Measurements from ENCODE around the gene FXYD6.

DNA sequence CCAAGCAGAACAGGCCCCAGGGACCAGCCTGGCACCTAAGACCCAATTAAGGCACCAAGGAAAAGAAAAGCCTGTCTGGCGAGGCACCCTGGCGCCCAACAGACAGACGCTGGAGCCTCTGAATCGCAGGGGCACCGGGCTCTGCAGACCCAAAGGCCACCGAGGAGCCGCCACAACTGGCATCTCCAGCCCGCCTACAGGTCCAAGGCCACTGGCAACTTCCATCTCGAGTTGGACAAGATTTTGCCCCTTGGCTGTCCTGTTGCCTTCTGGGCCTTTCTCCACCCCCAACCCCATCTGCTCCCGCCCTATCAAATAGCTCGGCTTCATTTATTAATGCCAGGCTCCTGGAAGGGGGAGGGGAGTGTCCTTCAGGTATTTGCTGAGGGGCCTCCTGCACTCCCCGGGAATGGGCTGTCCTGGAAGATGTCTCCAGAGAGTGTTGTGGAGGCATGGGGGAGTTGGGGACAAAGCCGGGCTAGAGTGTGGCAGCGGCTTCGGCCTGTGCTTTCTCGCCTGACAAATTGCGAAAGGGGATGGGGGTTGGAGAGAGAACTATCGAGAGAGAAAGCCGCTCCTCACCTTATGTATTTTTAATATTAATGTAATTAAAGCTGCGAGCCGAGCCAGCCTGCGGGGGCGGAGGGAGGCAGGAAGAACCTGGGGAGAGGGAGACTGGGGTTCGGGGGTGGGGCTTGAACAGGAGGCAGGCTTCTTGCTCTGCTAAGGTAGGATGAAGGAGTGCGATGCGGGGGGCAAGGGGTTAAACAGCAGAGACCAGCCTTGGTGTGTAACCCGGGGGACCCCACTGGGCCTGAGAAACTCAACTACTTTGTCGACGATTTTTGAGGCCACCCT lies 81.5 kb downstream of the FXYD6 start:
- no peak for TF ChIP-seq POLR2A (IDR thresholded peaks at IDR 0.05)
- TF ChIP-seq, protein P1, sequence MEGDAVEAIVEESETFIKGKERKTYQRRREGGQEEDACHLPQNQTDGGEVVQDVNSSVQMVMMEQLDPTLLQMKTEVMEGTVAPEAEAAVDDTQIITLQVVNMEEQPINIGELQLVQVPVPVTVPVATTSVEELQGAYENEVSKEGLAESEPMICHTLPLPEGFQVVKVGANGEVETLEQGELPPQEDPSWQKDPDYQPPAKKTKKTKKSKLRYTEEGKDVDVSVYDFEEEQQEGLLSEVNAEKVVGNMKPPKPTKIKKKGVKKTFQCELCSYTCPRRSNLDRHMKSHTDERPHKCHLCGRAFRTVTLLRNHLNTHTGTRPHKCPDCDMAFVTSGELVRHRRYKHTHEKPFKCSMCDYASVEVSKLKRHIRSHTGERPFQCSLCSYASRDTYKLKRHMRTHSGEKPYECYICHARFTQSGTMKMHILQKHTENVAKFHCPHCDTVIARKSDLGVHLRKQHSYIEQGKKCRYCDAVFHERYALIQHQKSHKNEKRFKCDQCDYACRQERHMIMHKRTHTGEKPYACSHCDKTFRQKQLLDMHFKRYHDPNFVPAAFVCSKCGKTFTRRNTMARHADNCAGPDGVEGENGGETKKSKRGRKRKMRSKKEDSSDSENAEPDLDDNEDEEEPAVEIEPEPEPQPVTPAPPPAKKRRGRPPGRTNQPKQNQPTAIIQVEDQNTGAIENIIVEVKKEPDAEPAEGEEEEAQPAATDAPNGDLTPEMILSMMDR (IDR thresholded peaks at IDR 0.05): no peak
- TF ChIP-seq POLR2AphosphoS5 (IDR thresholded peaks at IDR 0.05): no peak
